HG03432 (cell line): ENCODE measurements around the gene FAIM.
"Not testable (repeated sequence)": the region's sequence is repeated elsewhere in the genome, so short reads cannot be mapped to it uniquely, and the experiment has no call there.

Experiments used
- ATAC-seq: cut with Tn5 transposase; IDR thresholded peaks from one replicate; pipeline ENCODE4 v1.9.1; 2021; ENCODE audit warnings: mild to moderate bottlenecking, moderate library complexity; ENCODE audit not compliant: unreplicated experiment

Gene FAIM

GRCh38 chr3:138600100-138600745 is 8.3 kb upstream of the FAIM start:
- no peak for ATAC-seq

- not testable (repeated sequence) for ATAC-seq
Observed at GRCh38 chr3:138601661-138602060, 6.9 kb upstream of the FAIM start.

GRCh38 chr3:138604106-138604595 is 4.4 kb upstream of the FAIM start:
- ATAC-seq = not testable (repeated sequence)

- no peak for ATAC-seq
Observed at GRCh38 chr3:138609898-138610266, 1.3 kb downstream of the FAIM start.

GRCh38 chr3:138615462-138615861 is 6.9 kb downstream of the FAIM start:
- ATAC-seq = no peak

- no peak for ATAC-seq
Observed at GRCh38 chr3:138620431-138620830, 11.9 kb downstream of the FAIM start.

GRCh38 chr3:138624518-138624917 is 15.9 kb downstream of the FAIM start:
- no peak for ATAC-seq

GRCh38 chr3:138625707-138626365 is 17.3 kb downstream of the FAIM start:
- ATAC-seq = no peak

- ATAC-seq = no peak
Observed at GRCh38 chr3:138629526-138629925, 21.0 kb downstream of the FAIM start.

GRCh38 chr3:138638641-138639040 is 30.1 kb downstream of the FAIM start:
- ATAC-seq = no peak

- ATAC-seq = no peak
Observed at GRCh38 chr3:138640537-138640936, 32.0 kb downstream of the FAIM start.

GRCh38 chr3:138642226-138642926 is 33.8 kb downstream of the FAIM start:
- no peak for ATAC-seq

- no peak for ATAC-seq
Observed at GRCh38 chr3:138642927-138643253, 34.3 kb downstream of the FAIM start.

GRCh38 chr3:138646008-138646407 is 37.4 kb downstream of the FAIM start:
- no peak for ATAC-seq

GRCh38 chr3:138646513-138646912 is 37.9 kb downstream of the FAIM start:
- no peak for ATAC-seq

GRCh38 chr3:138649134-138649533 is 40.6 kb downstream of the FAIM start:
- no peak for ATAC-seq

GRCh38 chr3:138653567-138653966 is 45.0 kb downstream of the FAIM start:
- no peak for ATAC-seq

GRCh38 chr3:138657508-138657907 is 48.9 kb downstream of the FAIM start:
- ATAC-seq = no peak

- no peak for ATAC-seq
Observed at GRCh38 chr3:138668107-138668506, 59.5 kb downstream of the FAIM start.

- ATAC-seq = no peak
Observed at GRCh38 chr3:138670407-138670806, 61.8 kb downstream of the FAIM start.

- no peak for ATAC-seq
Observed at GRCh38 chr3:138673641-138674530, 65.3 kb downstream of the FAIM start.
